Choroid plexus epithelial cell (primary cell): Measurements from ENCODE around the gene SMIM44.

Experiments used
- DNase-seq: peaks from one replicate; pipeline ENCODE4 v3.0.0-alpha.2; 2010; ENCODE audit warnings: low read depth
- H3K4me3 ChIP-seq: 2 replicates; pipeline ENCODE4 v1.5.1; 2011; ENCODE audit warnings: low read depth, mild to moderate bottlenecking, control low read depth, low read length, moderate library complexity
- CTCF ChIP-seq: conservative IDR thresholded peaks from 2 replicates; pipeline ENCODE4 v1.5.1; 2011; ENCODE audit warnings: low read depth, mild to moderate bottlenecking, control low read depth, inconsistent platforms, low read length, moderate library complexity

The SMIM44 gene

DNA sequence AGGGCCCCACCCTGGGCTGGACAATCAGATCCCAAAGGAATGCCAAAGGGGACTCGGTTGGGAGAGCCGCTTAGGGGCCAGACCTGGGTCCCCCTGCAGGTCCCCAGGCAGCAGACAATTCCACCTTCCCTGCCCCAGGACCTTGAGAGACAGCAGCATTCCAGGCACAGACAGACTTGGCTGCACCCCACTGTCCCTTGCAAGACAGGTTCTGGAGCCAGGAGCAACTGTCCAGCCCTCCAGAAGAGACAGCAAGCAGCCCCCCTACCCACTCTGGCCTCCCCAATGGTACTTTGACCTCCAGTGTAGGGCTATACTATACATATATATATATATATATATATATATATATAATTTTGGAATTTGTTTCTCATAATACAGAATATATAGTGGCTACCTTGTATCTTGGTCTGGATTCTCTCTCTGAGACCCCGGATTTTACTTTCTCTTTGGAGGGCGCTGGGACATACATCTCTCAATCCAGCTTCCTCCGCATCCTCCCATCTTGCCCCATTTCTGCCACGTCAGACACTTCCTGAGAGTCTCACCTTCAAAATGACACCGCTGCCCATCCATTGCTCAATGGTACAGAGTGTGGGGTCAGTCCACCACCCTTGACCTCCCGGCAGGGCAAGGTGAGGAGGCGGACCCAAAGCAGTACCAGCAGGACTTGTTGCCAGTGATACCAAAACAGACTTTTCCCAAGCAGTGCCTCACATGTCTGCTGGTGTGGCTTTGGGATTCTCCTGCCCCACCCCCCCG, 15.6 kb downstream of the SMIM44 start:
- H3K4me3 ChIP-seq, result no peak overlapping the region
- TF ChIP-seq CTCF, result no peak
- no peak for DNase-seq

DNA sequence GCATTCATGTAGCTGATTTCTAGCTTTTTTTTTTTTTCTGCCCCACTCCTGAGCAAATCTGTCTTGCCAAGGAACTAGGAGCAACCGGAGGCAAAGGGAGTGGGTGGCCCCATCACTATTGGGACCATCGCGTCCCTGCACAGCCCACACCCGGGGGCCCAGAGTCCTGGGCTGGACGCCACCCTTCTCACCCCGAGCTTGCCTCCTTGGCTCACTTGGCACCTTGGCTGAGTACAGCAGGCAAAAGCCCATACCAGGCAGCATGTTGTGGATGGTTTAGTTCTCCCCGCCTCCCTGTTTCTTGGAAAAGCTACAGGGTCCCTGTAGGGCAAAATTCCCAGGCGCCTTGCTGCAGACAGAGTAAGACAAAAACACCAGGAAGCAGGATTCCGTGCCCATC, 16.6 kb downstream of the SMIM44 start:
- no peak for TF ChIP-seq CTCF
- H3K4me3 ChIP-seq, result no peak overlapping the region
- no peak for DNase-seq

- no peak for DNase-seq
- H3K4me3 ChIP-seq, result no peak overlapping the region
- TF ChIP-seq CTCF, result no peak
Observed at GRCh38 chr19:3465552-3465951, 17.7 kb downstream of the SMIM44 start.

GRCh38 chr19:3464587-3465235, 18.5 kb downstream of the SMIM44 start:
- DNase-seq, result no peak
- TF ChIP-seq CTCF, result no peak
- no peak overlapping the region for H3K4me3 ChIP-seq

DNA sequence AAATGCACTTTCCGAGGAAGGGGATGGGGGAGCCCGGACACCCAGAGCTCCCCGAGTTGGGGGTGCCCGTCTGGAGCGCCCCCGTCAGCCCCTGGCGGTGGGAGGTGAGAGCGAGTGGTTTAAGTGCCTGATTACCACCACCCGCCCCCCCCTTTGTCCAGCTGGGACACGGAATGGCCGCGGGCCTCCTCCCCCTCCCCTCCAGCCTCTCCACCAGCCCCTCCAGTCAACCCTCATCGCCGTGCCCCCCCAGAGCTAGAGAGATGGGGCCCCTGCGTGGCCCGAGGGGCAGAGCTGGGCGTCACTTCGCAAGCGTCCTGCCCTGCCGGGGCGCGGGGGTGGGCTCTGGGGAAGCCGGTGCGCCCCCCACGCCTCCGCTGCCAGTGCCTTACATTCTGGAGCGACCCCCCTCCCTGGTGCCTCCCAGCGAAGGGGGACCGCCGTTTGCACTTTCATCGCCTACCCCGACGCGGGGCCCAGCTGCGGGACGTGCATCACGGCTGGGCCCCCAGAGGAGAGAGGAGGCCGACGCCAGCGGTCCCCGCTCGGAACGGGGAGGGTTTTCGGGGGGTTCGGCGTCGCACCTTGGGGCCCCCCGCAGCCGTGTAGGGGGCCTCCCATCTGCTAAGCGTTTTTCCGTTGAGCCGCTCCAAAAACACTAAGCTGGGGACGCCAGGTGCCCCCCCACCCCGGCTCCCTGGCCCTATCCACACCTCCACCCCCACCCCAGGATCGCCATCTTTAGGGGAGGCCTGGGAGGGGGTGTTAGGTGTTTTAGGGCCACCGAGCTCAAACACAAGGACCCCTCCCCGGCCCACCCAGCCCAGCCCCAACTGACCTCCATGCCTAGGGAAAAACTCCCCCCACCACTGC, 19.3 kb downstream of the SMIM44 start:
- TF ChIP-seq CTCF, result no peak
- no peak for DNase-seq
- H3K4me3 ChIP-seq, result no peak overlapping the region

GRCh38 chr19:3462991-3463713, 20.1 kb downstream of the SMIM44 start:
- H3K4me3 ChIP-seq, result no peak overlapping the region
- DNase-seq, result no peak

More at GRCh38 chr19:3462991-3463713, 20.1 kb downstream of the SMIM44 start:
- no peak for TF ChIP-seq CTCF
